Measurements from ENCODE around the gene ZNF780A. TPM values are rescaled to one million over a fixed set of nuclear protein-coding genes. Genes with fewer than 3 reads are reported as not detected.

The ZNF780A gene
- polyA plus RNA-seq, 3 donors, result 9.8 to 14.1 (median 12.6) TPM

- H3K27ac Mint-ChIP-seq, result no peak overlapping the region
- H3K9me3 ChIP-seq (replicated peaks in 1 of 2; ENCODE audit: control insufficient read depth in 1 of 2, insufficient read depth in 1 of 2, low read length in 2 of 2), result no peaks in the 10 kb centered on the region
- peaks cover 2 to 5% of the 10 kb centered on the region in 2 donors for H3K27me3 ChIP-seq (ENCODE audit: control insufficient read depth in 2 of 2, insufficient read depth in 2 of 2, low read length in 2 of 2)
- intact Hi-C loops (cut with micrococcal nuclease), result no loop called here
- no peaks in the 10 kb centered on the region for H3K4me1 Mint-ChIP-seq
- H3K27me3 Mint-ChIP-seq (ENCODE audit: low read depth in 3 of 3), result peaks cover 7 to 13% (median 8%) of the 10 kb centered on the region in 3 donors
- H3K9ac ChIP-seq (ENCODE audit: insufficient read depth, low read length, poor library complexity, severe bottlenecking), result no peak overlapping the region
- H3K4me3 Mint-ChIP-seq, result no peak overlapping the region
- H3K4me3 ChIP-seq (replicated peaks in 1 of 3; ENCODE audit: low read depth in 2 of 3, low read length in 3 of 3), result no peak overlapping the region
- no peaks in the 10 kb centered on the region for H3K79me2 ChIP-seq (ENCODE audit: insufficient read depth, low read length)
- no peak overlapping the region for H3K4me2 ChIP-seq (replicated peaks; ENCODE audit: extremely low read depth, low read length, poor library complexity, severe bottlenecking)
- no peaks in the 10 kb centered on the region for H3K4me1 ChIP-seq (ENCODE audit: control insufficient read depth in 1 of 2, insufficient read depth in 2 of 2, low read length in 2 of 2)
- DNase-seq, result no peak
- no peaks in the 10 kb centered on the region for H4K20me1 ChIP-seq (ENCODE audit: insufficient read depth, low read length)
- H3K36me3 ChIP-seq (replicated peaks in 1 of 2; ENCODE audit: control insufficient read depth in 1 of 2, insufficient read depth in 2 of 2, low read length in 2 of 2), result no peaks in the 10 kb centered on the region
- H3K9me3 Mint-ChIP-seq, result peaks cover 0 to 8% (median 4%) of the 10 kb centered on the region in 7 donors
- no peak overlapping the region for H3K27ac ChIP-seq (ENCODE audit: low read depth in 1 of 2, low read length in 2 of 2)
- no peak for TF ChIP-seq CTCF (IDR thresholded peaks at IDR 0.05)
- no peak overlapping the region for H2AFZ ChIP-seq (ENCODE audit: insufficient read depth, low read depth, low read length, poor library complexity, severe bottlenecking)
- H3K36me3 Mint-ChIP-seq, result no peaks in the 10 kb centered on the region
- WGBS (ENCODE audit: insufficient coverage), result no CpG with 5 or more reads among the region's 4 CpGs
These were observed 12.9 kb upstream of the ZNF780A start for GRCh38 chr19:40103600-40103999.

GRCh38 chr19:40101813-40102212, 11.1 kb upstream of the ZNF780A start:
- no peak overlapping the region for H3K4me3 Mint-ChIP-seq
- H3K9me3 Mint-ChIP-seq, result peaks cover 0 to 9% (median 5%) of the 10 kb centered on the region in 7 donors
- Histone ChIP-seq H4K20me1 (ENCODE audit: insufficient read depth, low read length) (no peaks in the 10 kb centered on the region), H3K79me2 (ENCODE audit: insufficient read depth, low read length) (no peaks in the 10 kb centered on the region), H3K4me2 (replicated peaks; ENCODE audit: extremely low read depth, low read length, poor library complexity, severe bottlenecking) (no peak overlapping the region), H3K27ac (ENCODE audit: low read depth in 1 of 2, low read length in 2 of 2) (no peak overlapping the region), H3K36me3 (replicated peaks in 1 of 2; ENCODE audit: control insufficient read depth in 1 of 2, insufficient read depth in 2 of 2, low read length in 2 of 2) (no peaks in the 10 kb centered on the region), H3K27me3 (ENCODE audit: control insufficient read depth in 2 of 2, insufficient read depth in 2 of 2, low read length in 2 of 2) (peaks cover 2 to 5% of the 10 kb centered on the region in 2 donors), H3K4me3 (replicated peaks in 1 of 3; ENCODE audit: low read depth in 2 of 3, low read length in 3 of 3) (no peak overlapping the region), H2AFZ (ENCODE audit: insufficient read depth, low read depth, low read length, poor library complexity, severe bottlenecking) (no peak overlapping the region), H3K9me3 (replicated peaks in 1 of 2; ENCODE audit: control insufficient read depth in 1 of 2, insufficient read depth in 1 of 2, low read length in 2 of 2) (no peaks in the 10 kb centered on the region), H3K4me1 (ENCODE audit: control insufficient read depth in 1 of 2, insufficient read depth in 2 of 2, low read length in 2 of 2) (no peaks in the 10 kb centered on the region), H3K9ac (ENCODE audit: insufficient read depth, low read length, poor library complexity, severe bottlenecking) (no peak overlapping the region)
- H3K27me3 Mint-ChIP-seq (ENCODE audit: low read depth in 3 of 3), result peaks cover 9 to 21% (median 14%) of the 10 kb centered on the region in 3 donors
- H3K36me3 Mint-ChIP-seq, result no peaks in the 10 kb centered on the region
- H3K27ac Mint-ChIP-seq, result no peak overlapping the region
- no peak for DNase-seq
- intact Hi-C loops (cut with micrococcal nuclease), result no loop called here
- no peaks in the 10 kb centered on the region for H3K4me1 Mint-ChIP-seq
- TF ChIP-seq CTCF (IDR thresholded peaks at IDR 0.05), result no peak
- no CpG with 5 or more reads among the region's 1 CpG for WGBS (ENCODE audit: insufficient coverage)

Data from CD14-positive monocyte (primary cell).